Fibroblast of the aortic adventitia (primary cell): ENCODE measurements around the gene PRKAR1B. TPM values are rescaled to one million over a fixed set of nuclear protein-coding genes. Genes with fewer than 3 reads are reported as not detected.

Experiments used
- DNase-seq: peaks from one replicate; pipeline ENCODE4 v3.0.0-alpha.2; 2010; ENCODE audit warnings: low read depth
- H3K4me3 ChIP-seq: 2 replicates; pipeline ENCODE4 v1.5.1; 2011; ENCODE audit warnings: low read depth, mild to moderate bottlenecking, control low read depth, low read length, moderate library complexity
- CTCF ChIP-seq: IDR thresholded peaks from 2 replicates; pipeline ENCODE4 v1.5.1; 2011; ENCODE audit warnings: mild to moderate bottlenecking, low read length, control low read depth, inconsistent platforms; ENCODE audit not compliant: insufficient read depth
- total RNA-seq: library from RNA; depleted of rRNA; stranded (reverse); fragments of >200 nt; gene quantifications from 2 replicates; pipeline ENCODE4 v1.2.3, GENCODE V29; 2012; ENCODE audit warnings: low replicate concordance

Gene PRKAR1B
- total RNA-seq, 1 donor, result 7.0 TPM

- no peak for TF ChIP-seq CTCF
- H3K4me3 ChIP-seq, result no peak overlapping the region
- no peak for DNase-seq
Observed at GRCh38 chr7:693280-693679, 33.8 kb downstream of the PRKAR1B start.

DNA sequence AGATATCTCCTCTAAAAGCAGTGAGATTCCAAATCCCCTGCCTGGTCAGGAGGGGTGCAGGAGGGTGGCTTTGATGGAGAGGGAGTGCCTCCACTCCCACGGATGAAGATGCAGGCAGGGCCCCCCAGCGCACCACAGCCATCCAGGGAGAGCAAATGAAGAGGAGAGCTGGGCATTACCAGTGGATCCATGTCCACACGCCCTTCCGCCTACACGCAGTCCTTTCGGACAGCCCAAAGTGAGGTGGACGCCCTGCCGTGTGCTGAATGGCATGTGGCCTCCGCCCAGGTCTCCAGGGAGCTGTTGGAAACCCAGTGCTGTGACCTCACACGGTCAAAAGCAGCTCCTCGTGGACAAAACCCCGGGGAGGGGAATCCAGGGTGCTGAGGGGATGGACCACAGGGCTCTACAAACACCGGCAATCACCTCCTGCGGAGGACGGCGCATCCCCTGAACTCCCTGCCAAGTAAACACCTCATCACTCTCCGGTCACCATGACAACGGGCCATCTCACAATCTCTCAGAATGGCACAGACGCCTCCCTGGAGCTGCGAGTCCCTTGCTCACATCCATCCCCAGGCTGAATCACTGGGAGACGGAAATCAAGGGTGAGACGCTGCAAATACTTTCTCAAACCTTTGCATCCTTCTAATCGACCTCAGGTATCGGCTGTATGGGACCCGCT, 35.6 kb downstream of the PRKAR1B start:
- no peak for TF ChIP-seq CTCF
- DNase-seq, result no peak
- H3K4me3 ChIP-seq, result no peak overlapping the region

DNA sequence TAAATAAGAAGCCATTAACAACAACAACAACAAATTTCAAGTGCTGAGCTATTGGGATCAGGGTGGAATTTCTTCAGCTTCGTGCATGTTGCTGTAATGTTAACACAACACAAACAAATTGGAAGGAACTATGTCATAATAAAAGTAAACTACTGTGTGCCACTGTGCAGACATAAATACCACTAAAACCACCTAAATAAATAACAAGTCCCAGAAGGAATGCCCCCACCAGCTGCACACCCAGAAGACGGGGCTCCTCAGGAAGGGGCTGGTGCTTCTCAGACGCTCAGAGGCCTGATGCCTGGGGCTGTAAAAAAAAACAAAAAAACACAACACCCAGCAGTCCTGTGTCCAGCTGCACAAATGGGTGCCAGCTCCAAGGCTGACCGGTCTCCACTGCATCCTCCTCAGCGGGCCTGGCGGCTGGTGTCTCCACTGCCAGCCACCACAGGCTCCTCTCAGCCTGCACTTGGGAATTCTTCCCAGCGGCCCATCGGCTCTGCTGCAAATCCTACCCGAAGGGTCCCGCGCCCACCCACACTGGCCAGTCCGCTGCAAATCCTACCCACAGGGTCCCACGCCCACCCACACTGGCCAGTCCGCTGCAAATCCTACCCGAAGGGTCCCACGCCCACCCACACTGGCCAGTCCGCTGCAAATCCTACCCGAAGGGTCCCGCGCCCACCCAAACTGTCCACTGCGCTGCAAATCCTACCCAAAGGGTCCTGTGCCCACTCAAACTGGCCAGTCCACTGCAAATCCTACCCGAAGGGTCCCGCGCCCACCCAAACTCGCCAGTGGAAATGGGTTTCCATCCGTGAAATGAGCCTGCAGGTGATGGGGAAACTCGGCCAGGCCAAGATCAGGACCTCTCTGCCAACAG, 36.4 kb downstream of the PRKAR1B start:
- TF ChIP-seq CTCF, result no peak
- no peak for DNase-seq
- no peak overlapping the region for H3K4me3 ChIP-seq

GRCh38 chr7:685540-685939, 41.5 kb downstream of the PRKAR1B start:
- TF ChIP-seq CTCF, result no peak
- H3K4me3 ChIP-seq, result no peak overlapping the region
- no peak for DNase-seq

DNA sequence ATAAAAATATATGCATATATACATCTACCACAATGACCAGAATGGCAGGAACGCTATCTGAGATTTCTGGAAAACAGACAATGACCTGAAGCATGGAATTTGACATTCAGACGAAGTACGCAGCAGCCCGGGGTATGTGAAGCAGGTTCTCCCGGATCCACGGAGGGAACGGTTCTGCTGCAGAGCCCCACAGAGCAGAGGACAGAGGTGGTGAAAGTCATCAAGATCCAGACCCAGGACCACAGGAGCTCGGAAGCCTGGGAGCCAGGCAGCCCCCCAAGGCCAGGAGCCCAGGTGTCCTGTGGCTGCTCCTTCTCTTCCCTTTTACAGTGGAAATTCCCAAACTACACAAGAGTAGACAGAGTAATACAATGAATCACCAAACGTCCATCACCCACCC, 42.7 kb downstream of the PRKAR1B start:
- H3K4me3 ChIP-seq, result no peak overlapping the region
- no peak for DNase-seq
- no peak for TF ChIP-seq CTCF

GRCh38 chr7:683526-684205, 43.4 kb downstream of the PRKAR1B start:
- no peak overlapping the region for H3K4me3 ChIP-seq
- DNase-seq, result no peak
- no peak for TF ChIP-seq CTCF
